Epithelial cell of proximal tubule (primary cell): ENCODE data around the gene ZNF654. TPM values are rescaled to one million over a fixed set of nuclear protein-coding genes. Genes with fewer than 3 reads are reported as not detected.
"Not testable (repeated sequence)": the region's sequence is repeated elsewhere in the genome, so short reads cannot be mapped to it uniquely, and the experiment has no call there.

Experiments
- DNase-seq: peaks from one replicate; pipeline ENCODE4 v3.0.0-alpha.2; 2011; ENCODE audit warnings: low read depth
- H3K4me3 ChIP-seq: 2 replicates; pipeline ENCODE4 v1.5.1; 2011; ENCODE audit warnings: low read depth, mild to moderate bottlenecking, low read length
- CTCF ChIP-seq: conservative IDR thresholded peaks from 2 replicates; pipeline ENCODE4 v1.5.1; 2012; ENCODE audit warnings: low read depth, mild to moderate bottlenecking, low read length
- total RNA-seq: library from RNA; depleted of rRNA; stranded (reverse); fragments of >200 nt; gene quantifications from 2 replicates; pipeline ENCODE4 v1.2.3, GENCODE V29; 2015

Gene ZNF654
- total RNA-seq, 1 donor from 2014 or later = 4.6 TPM

DNA sequence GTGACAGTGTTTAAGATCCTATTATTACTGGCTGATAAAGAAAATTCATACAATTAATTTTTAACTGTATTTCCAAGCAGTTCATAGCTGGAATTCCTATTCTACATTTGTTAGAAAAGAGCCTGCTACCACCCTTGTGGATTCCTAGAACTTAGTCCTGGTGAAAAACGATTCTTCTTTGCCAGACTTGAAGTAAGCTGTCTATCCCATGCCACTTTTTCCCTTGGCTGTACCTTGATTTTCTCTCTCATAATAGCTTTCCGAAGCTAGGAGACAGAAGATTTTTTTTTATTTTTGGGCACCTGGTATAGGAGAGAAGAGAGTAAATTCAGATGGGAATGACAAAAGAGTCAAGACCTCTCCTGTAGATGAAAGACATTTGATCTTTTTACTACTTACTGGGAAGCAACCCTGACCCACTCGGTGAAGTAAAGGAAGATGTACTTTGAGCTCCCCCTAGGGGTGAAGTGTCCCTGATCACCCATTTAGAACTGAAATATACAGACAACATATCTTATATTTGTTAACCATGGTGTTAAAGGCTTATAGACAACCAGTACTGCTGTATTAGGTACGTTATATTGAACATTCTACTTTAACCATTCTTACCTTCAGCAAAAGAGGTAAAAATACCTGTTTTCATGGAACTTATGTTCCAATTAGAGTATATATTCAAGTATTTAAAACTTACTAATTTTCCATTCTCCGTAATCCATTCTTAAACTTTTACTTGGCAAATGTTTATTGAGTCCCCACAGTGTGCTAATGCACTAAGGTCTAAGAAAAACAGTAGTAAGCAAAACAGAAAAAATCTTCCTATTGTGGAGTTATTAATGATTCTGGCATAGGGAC is 54.5 kb downstream of the ZNF654 start:
- peak; percentile 79 for TF ChIP-seq CTCF
- DNase-seq = peak; percentile 38
- no peak overlapping the region for H3K4me3 ChIP-seq

DNA sequence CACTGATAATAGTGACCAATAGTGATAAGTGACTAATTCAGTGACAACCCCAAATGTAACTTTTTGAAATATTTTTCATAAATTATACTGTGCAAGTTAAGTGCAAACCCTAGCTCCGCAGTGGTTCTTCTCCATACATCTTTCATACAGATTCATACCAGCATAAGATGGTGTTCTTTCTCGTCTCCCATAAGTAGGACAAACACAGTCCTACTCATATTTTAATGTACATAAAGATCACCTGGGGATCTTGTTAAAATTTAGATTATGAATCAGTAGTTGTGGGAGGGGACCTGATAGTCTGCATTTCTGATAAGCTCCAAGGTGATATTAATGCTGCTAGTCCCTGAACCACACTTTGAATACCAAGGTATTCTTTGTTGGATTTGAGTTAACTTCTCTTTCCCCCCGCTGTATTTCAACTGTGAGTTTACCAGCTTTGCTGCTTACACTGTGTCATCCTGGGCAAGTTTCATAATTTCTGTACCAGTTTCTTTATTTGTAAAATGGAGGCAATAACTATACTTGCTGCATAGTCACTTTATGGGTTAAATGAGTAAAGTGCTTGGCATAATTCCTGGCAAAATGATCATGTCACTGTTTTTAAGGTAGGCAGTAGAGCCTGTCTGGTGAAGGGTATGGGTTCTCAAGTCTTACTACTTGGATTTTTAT is 56.0 kb downstream of the ZNF654 start:
- DNase-seq = no peak
- TF ChIP-seq CTCF = no peak
- no peak overlapping the region for H3K4me3 ChIP-seq

- H3K4me3 ChIP-seq = no peak overlapping the region
- DNase-seq = no peak
- no peak for TF ChIP-seq CTCF
Measured at GRCh38 chr3:88117683-88118082, 58.6 kb downstream of the ZNF654 start.

GRCh38 chr3:88118603-88119002 is 59.5 kb downstream of the ZNF654 start:
- not testable (repeated sequence) for DNase-seq, H3K4me3 ChIP-seq

GRCh38 chr3:88123526-88123925 is 64.5 kb downstream of the ZNF654 start:
- TF ChIP-seq CTCF = no peak
- no peak overlapping the region for H3K4me3 ChIP-seq
- no peak for DNase-seq

DNA sequence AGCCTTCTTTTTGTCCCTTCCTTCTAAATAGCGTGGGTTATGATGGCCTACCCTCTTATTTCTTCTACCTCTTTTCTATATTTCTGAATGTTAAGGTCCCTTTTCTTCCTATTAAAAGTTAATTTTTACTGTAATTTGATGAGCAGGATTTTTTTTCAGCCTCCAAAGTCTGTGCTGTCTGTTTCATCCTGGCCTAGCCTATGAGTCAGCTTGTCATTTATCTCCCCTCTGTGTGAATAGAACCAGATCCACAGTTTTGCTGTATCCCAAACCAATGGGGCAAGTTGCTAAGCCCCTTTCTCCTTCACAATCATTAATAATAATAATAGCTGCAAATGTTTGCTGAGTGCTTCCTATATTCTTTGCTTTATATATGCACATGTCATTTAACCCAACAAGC is 72.6 kb downstream of the ZNF654 start:
- no peak for TF ChIP-seq CTCF
- DNase-seq = no peak
- H3K4me3 ChIP-seq = no peak overlapping the region

DNA sequence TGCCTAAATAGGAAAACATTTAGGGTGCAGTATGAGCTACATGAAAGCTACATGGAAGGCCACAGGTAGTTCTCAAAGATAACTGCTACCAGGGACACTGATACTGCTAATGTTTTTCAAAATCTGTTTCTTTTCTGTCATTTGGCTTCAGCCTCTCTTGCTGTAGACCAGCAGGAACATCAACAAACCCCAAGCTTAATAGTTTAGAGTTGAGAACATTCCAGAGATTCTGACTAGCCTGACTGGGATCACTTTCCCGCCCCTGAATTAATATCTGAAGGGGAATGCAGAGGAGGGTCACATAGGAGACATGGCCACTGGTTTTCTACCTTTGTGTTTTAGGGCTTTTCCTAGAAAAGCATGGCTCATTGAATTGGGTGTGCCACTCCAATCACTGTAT is 73.8 kb downstream of the ZNF654 start:
- H3K4me3 ChIP-seq = no peak overlapping the region
- no peak for TF ChIP-seq CTCF
- no peak for DNase-seq
